ENCODE data around the gene C2orf74.

DNA sequence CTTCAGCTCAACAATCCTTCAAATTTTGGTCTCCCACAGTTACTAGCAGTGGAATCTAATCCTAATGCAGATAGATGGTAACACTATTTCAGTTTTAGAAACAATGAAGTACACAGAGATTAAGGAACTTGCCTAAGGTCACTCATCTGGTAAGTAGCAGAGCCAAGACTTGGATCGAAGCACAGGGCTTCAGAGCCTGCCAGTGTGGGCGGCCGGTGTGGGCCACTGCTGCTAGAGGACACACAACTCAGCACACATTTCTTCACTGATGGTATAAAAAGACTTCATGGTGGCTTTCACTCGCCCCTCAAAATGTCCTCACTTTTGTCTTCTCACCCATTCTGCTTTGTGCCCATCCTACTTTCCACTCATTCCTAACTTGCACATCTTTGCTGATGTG, 11.1 kb downstream of the C2orf74 start:
- TF ChIP-seq CTCF (IDR thresholded peaks at IDR 0.05) (no peak), POLR2A (IDR thresholded peaks at IDR 0.05) (no peak), POLR2AphosphoS5 (IDR thresholded peaks at IDR 0.05) (no peak)

Measured in transverse colon (tissue), 4 donors.